GM18519 (cell line): ENCODE results near the gene RPS19BP1.

Experiments used
- ATAC-seq: cut with Tn5 transposase; IDR thresholded peaks from one replicate; pipeline ENCODE4 v1.9.1; 2021; ENCODE audit warnings: mild to moderate bottlenecking, moderate library complexity; ENCODE audit not compliant: unreplicated experiment, low FRiP score

The RPS19BP1 gene

DNA sequence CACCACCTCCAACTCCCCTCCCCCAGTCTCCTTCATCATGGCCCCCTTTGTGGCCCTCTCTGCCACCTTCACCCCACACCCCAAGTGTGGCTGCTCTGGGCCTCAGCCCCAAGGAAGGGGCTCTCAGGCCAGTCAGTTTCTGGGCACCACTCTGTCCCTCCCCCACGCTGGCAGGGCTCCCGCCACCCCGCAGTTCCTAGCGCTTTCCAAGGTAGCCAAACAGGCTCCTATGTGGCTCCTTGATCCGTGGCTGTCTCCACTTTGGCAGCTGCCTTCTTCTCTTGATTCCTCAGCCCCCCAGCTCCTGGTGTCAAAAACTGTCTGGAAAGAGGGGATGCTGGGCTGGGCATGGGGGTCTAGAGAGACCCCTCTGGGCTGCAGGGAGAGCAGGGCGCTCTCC is 27.6 kb upstream of the RPS19BP1 start:
- ATAC-seq: no peak

DNA sequence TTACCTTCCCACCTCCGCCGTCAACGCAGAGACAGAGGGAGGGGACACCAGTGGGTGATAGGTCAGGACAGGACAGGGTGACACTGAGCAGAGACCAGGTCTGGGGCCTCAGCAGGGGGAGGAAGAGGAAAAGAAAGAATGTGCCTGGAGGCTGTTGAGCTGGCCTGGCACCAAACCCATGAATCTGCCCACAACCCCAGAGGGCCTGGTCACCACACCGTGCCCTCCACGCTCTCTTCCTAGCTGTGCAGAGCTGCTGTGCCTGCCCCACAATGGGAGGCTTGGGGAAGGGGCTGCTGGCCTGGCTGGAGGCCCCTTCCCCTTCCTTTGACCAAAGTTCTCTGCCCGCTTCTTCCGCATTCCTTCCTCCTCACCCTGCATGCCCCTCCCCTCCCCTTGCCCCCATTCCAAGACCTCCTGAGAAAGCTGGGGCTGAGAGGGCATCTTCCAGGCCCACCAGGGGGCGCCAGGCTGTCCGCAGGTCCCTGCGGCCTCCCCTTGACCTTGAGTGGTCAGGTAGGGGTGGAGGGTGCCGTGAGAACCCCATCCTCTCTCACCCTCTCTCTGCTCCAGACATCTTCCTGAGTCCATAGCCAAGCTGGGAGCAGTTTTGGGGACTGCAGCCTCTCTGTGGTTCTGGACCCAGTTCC is 27.0 kb upstream of the RPS19BP1 start:
- ATAC-seq: no peak

DNA sequence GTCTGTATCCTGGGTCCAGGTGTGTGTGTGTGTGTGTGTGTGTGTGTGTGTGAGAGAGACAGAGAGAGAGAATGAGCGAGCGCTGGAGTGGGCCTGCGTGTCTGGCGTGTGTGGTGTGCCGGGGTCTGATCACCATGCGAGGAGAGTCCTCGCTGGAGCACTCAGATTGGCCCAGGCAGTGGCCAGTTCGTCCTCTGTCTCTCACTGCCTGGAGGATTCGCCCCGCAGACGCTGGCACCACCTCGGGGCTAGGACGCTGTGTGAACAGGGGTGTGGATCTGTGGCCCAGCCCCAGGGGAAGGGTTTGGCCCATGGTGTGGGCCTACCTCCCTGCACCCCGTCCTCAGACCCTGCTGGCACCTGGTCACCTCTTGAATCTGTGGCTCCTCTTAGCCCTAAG is 26.4 kb upstream of the RPS19BP1 start:
- ATAC-seq: no peak

DNA sequence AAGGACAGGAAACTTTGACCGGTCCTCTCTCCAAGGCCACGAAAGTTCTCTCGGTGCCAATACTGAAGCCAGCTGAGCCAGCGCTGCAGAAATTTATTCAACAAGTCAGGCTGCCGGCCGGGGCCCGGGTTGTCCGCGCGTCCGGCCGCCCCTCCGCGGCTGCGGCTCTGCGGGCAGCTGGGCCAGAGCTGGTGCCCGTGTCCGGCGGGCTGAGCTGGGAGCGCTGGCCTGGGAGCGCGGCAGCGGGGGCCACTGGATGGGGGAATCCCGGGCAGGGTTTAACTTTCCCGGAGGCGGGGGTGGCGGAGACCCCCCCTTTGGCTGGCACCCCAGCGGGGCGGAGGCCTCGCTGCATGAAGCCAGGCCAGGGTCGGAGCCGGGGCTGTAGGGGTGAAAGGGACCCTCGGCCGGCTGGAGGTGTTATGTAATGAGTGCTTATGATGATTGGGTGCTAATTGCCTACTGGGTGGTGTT is 25.7 kb upstream of the RPS19BP1 start:
- ATAC-seq: no peak

DNA sequence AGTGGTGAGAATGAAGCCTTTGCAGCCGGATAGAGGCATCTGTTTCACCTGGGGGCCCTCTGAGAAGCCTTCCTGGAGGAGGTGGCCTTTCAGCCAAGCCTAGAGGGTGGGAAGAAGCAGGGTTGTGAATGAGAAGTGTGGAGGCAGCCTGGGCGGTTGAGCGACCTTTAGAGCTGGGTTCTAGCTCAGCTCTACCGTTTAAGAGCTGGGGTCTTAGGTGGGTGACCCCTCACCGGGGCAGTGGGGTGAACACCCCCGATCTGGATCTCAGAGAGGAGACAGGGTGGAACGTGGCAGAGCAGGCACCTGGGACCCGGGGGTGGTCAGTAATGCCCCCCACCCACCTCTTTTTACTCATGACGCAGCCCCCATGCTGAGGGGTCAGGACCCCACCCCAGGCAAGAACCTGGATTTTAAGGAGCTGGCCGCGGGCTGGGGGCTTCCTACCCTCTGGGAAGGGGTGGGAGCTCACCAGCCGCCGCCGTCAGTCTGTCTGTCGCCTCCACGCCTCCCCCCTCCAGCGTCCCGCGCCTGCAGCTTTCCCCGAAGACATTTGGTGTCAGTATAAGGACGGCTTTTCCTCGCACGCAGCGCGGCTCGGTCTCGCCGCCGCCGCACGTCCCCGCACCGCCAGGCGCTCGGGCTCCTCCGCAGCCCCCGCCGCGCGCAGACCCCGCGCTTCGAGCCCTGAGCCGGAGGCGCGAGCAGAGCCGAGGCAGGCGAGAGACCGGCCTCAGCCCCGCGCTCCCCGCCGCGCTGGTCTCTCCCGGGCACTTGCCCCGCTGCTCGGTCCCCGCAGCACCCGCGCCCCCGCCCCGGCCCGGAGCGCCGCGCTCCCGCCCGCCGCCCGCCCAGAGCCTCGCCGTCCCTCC is 24.7 kb upstream of the RPS19BP1 start:
- no peak for ATAC-seq

DNA sequence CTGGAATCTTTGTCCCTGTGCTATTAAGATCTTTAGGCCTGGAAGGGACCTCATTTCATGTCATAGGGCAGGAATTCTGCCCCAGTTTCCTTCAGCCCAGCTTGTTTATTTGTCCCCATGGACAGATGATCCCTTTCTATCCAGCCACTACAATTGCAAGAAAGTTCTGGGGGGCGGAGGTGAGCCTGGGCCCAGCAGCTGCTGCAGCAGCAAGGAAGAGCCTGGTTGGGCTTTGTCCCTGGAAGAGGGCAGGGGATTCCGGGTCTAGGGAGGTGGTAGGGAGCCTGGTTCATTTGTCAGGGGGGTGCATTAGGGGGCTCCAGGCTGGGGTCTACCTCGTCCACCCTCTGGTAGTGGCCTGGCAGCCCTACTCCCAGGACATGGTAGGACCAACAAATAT is 21.6 kb upstream of the RPS19BP1 start:
- ATAC-seq: no peak

DNA sequence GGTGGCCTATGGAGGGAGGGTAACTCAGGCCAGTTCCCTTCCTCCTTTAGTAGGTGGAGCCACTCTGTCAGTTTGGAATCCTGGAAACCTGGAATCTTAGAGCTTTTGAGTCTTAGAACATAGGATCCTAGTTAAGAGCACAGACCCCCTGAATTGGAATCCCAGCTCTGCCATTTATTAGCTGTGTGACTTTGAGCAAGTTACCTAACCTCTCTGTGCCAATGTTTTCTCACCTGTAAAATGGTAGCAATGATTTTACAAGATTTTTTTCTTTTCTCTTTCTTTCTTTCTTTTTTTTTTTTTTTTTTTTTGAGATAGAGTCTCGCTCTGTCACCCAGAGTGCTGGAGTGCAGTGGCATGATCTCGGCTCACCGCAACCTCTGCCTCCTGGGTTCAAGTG is 20.9 kb upstream of the RPS19BP1 start:
- no peak for ATAC-seq

DNA sequence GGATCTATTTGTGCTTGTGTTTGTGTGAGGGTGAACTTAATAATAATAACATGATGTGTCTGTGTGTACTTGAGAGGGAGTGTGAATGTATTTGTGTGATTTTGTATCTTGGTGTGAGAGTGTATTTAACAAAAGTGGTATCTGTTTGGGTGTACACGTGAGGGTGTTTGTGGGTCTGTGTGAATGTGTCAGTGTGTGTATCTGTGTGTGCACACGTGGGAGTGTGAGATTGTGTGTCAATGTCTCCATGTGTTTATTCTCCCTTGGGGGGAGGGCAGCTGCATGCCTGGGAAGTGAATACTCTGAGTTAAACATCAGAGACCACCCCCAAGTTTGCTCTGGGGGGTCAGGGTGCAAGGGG is 15.0 kb upstream of the RPS19BP1 start:
- no peak for ATAC-seq

DNA sequence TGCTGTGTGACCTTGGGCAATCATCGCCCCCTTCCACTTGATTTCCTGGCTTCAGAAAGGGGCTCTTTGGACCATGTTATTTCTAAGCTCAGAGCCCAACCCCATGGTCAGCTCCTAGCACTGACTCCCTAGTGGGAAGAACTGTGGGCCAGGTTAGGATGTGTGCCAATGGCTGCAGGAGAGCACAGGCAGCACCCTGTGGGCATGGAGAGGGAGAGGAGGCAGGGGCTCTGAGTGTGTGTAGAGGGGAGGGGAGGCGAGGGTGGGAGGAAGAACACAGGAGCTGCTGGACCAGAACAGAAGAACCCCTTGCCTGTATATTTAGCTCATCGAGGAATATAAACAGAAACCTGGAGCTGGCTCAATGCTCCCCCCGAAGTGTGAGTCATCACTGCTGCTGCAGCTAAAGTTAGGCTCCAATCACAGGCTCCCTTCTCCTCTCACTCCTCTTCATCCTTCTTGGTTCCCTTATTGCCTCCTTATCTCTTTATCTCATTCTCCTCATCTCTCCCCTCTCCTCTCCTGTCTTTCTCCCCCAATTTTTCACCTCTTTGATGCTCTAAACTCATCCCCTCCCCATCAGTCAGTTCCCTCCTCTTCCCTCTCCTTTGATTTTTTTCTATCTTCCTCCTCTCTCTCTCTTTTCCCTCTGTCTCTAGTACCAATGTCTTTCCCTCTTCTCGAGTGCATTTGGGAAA is 14.5 kb upstream of the RPS19BP1 start:
- no peak for ATAC-seq

DNA sequence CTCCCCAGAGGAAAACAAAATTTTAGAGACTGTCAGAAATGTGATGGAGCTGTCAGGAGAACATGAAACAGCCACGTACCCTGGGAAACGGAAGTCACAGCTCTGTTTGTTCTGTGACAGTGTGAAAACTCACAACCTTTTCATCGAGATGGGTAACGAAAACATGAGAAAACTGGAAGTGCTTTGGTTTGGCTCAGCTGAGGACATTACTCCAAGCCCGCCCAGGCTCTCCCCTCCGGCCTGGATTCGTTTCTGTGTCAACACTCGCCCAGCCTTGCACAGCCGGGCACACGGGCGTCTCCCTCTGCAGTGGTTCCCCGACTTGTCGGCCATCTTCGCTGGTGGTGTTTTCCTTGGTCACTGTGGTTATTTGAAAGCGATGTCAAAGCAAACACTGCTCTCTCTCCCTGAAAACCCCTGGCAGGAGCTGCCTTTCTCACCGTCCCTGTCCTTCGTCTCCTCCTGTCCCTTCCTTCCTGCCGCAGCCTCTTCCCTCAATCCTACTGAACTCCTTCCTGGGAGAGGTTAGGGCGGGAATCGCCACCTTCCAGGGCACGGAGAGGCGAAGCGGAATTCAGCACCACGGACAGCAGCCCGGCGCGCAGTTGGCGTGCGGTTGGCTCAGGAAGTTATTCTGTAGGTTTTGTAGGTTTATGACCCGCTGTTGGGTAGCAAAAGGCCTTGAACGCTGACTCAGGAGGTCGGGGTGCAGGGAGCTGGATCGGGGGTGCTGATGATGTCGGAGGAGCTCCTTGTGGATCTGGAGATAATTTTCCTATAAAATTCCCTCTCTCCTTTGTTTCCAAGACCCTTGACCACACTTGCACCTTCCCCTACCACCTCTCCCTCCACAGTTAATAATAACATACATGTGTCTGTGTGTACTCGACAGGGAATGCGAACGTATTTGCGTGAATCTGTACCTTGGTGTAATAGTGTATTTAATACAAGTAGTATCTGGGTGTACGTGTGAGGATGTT is 13.1 kb upstream of the RPS19BP1 start:
- no peak for ATAC-seq

DNA sequence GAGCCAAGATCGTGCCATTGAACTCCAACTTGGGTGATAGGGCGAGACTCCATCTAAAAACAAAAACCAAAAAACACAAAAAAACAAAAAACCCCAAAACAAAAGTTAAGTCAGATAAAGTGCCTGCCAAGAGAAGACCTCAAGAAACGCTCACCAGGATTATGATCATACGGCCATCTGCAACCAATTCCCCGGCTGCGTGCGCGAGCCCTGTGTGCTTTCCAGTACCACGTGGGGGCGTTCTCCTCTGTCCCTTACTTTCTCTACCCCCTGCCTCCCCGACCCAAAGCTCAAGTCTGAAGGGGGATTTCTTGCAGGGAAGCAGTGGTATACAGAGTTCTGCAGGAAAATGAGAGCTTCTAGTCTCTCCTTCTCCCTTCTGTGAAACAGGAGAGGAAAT is 10.5 kb upstream of the RPS19BP1 start:
- ATAC-seq: no peak

DNA sequence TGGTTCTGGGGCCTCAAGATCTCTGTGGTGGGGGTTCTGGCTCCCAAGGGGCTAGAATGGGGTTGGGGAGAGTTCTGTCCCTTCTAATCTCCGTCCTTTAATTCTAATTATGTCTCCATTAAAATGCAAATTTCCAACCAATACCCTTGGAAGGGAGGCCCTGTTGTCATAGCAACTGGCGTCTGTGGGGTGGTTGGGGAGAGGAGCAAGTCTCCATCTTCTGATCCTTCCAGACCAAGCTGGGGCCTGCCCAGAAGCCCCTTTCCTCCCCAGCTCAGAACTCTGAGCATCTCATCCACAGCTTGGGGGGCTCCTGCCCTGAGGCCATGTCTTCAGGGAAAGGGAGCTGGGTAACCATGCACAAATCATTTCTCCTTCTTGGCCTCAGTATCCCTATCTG is 5.4 kb upstream of the RPS19BP1 start:
- no peak for ATAC-seq

DNA sequence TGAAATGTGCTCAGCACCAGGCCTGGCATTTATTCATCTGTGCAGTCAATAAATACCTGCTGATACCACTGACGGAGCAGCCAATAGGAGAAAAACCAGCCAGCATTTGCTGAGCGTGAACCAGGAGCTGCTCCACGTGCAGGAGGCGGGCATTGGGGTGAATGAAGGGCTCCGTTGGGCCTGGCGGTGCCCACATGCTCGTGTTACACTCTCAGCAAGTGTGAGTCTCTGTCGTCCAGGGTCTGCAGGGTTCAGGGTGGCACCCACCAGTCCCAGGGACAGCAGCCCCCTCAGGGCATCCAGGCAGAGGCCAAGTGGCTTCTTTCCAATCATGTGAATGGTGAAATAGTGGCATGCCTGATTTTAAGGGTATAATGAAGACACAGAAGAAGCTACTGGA is 4.2 kb upstream of the RPS19BP1 start:
- no peak for ATAC-seq

DNA sequence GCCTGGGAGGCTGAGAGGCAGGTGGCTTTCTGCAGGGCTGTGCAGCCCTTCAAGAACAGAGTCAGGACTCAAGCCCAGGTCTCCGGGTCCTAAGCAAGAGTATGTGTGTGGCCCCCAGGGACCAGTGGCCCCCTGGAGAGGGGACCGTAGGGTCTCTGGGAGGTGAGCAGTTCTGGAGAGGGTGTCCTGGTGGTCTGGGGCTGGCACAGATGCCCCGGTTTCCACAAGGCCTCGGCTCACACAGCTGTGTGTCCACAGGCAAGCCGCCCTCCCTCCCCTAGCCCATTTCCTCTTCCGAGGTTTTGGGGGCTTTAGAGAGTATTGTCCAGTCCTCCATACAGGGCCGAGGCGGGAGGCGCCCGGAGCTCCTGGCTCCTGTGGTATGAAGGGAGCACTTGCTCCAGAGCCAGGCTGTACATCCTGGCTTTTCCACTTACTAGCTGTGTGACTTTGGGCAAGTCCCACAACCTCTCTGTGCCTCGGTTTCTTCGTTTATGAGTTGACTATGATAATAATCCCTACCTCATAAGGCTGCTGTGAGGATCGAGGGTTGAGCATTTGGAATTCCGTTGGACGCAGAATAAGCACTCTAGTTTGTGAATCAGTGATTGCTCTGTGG is 3.4 kb upstream of the RPS19BP1 start:
- no peak for ATAC-seq

DNA sequence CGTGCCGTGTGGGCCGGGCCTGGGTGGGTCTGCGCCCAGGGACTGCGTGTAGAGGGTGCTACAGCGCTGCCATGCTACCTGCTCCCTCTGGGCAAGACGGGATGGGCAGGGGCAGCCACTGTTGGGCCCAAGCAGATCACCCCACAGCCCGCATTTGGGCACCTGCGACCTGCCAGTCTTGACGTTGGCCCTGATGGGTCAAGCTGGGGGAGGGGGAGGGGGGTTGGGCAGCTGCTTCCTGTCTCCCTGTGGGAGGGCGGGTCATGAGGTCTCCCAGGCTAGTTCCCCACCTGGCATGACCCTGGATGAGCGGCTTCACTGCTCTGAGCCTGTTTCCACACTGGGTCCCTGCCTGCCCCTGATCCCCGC is 2.8 kb upstream of the RPS19BP1 start:
- no peak for ATAC-seq

DNA sequence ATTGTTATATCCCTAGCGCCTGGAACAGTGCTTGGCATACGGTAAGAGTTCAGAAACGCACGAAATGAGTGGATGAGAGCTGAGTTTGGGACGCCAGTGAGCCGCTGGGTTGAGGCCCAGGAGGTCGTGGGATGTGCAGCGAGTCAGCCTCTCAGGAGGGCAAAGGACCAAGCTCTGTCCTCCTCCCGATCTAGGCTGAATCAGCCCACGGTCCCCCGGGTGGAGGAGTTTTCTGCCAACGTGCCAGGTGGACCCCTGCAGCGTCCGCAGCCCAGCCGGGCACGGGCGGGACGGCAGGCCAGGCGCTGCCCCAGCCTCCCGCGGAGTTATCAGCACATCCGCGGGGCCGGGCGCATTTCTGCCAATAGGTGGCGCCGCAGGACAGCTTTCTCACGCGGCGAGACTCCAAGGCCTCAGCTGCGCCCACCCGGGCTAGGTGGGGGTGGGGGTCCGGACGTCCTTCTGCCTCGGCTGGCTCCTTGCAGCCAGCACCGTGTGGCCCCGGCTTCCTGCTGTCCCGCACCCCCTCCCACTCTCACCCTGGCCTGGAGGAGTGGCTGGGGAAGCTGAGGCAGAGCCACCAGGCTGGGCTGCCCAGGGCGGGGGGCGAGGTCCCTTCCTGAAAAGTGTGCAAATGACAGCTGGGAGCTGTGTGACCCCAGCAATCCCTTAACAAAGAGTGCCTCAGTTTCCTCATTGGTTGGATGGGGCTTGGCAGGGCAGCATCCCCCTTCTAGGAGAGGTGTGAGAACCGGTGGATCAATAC is 2.2 kb upstream of the RPS19BP1 start:
- no peak for ATAC-seq

DNA sequence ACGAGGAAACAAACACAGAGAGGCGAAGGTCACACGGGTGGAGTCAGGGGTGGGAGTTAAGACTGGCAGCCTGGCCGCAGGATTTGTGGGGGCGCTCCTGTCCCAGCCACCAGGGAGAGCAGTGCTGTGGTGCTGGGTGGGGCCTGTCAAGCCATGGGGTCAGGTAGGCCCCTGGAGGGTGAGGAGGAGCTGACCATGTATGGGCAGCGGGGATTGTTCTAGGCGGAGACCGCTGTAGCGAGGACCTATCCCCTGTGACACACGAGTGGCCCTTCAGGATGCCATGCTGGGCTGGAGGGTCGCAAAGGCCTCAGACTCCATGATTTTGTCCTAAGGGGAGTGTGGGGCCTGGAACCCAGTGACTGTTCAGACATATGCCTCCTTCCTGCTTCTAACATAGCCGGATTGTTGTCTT is 1.6 kb upstream of the RPS19BP1 start:
- no peak for ATAC-seq

DNA sequence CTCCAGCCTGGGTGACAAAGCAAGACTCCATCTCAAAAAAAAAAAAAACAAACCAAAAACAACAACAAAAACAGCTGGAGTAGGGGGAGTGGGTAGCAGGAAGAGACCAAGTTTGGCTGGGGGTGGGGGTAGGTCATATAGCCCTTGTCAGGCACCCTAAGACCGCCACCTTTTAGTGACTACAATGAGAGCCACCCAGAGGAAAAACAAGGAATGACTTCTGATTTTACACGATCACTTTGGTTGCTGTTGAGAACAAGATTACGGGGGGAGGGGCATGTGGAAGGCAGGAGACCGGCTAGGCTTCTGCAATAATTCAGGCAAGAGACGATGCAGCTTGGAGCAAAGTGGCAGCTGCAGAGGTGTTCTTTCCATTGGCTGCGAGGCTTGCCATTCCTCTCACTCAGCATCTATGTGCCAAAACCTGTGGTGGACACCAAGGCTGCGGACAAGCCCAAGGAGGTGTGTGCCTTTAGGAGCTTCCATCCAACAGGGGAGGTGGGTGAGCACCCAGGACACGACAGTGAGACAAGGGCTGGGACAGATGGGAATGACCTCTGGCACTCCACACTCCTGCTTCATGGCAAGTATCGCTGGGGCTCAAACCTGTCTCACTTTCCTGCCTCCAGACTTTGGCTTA is 1.7 kb downstream of the RPS19BP1 start:
- ATAC-seq: no peak

DNA sequence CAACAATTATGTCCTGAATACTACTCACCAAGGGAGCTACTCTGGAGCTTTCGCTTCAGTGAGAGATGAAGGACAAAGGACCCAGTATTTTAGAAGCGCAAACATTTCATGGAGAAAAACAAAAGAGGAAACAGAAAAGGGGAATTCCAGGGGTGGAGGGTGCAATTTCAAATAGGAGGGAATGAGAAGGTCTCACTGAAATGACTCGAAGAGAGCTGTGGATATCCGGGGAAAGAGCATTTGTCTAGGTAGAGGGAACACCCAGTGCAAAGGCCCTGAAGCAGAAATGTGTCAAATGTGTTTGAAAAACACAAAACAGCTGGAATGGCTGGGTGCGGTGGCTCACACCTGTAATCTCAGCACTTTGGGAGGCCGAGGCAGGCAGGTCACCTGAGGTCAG is 2.4 kb downstream of the RPS19BP1 start:
- no peak for ATAC-seq
